ENCODE measurements around the gene OR10A5.
"Not testable (repeated sequence)": the region's sequence is repeated elsewhere in the genome, so short reads cannot be mapped to it uniquely, and the experiment has no call there.

OR10A5 gene, protein sequence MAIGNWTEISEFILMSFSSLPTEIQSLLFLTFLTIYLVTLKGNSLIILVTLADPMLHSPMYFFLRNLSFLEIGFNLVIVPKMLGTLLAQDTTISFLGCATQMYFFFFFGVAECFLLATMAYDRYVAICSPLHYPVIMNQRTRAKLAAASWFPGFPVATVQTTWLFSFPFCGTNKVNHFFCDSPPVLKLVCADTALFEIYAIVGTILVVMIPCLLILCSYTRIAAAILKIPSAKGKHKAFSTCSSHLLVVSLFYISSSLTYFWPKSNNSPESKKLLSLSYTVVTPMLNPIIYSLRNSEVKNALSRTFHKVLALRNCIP

DNA sequence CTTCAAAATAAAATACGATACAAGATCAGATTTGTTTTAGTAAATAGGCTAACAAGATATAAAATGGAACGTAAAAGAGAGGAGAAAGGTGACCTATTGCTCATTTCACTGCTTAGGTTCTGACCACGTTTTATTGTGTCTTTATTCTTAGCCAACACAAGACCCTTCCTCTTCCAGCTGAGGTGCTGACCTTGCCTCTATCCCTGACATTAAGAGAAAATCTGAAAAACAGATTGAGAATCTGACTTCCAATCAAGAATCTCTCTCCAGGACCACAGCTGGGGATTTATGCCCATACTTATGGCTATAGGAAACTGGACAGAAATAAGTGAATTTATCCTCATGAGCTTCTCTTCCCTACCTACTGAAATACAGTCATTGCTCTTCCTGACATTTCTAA, at the start of gene OR10A5:
Gene OR10A5 (plus strand): TSS at position 301 of the 400 bp plus-strand sequence. CDS start 0 bp downstream, at position 301.
- no peak for DNase-seq

DNA sequence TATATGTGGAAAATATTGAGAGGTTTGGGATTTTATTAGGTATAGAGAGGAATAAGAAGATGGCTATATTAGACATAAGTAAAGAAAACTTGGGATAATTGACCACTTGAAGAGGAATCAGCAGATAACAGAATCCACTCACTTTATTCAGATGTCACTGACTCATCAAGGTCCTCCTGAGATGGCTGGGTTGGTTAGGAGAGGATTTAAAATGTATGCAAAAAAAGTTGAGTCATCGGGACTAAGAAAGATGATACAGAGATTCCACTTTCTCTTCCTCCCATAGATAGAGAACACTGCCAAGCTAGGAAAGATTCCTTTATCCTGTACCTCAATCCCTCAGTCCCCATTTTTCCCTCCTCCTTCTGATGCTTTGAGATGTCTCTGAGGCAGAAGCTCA, 46.1 kb upstream of the OR10A5 start, which contains the start of gene OR6A2:
Gene OR6A2 (minus strand): TSS at position 288 of the 400 bp plus-strand sequence. CDS start 3,981 bp downstream, outside the sequence.
- DNase-seq, result peak; percentile 54

DNA sequence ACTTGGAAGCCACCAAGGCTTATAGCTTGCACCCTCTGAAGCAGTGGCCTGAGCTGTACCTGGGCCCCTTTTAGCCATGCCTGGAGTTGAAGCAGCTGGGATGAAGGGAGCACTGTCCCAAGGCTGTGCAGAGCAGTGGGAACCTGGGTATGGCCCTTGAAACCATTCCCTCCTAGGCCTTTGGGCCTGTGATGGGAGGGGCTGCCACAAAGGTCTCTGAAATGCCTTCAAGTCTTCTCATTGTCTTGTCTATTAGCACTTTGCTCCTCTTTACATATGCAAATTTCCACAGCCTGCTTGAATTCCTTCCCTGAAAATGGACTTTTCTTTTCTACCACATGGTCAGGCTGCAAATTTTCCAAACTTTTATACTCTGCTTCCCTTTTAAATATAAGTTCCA, 44.4 kb upstream of the OR10A5 start:
- DNase-seq, result not testable (repeated sequence)

DNA sequence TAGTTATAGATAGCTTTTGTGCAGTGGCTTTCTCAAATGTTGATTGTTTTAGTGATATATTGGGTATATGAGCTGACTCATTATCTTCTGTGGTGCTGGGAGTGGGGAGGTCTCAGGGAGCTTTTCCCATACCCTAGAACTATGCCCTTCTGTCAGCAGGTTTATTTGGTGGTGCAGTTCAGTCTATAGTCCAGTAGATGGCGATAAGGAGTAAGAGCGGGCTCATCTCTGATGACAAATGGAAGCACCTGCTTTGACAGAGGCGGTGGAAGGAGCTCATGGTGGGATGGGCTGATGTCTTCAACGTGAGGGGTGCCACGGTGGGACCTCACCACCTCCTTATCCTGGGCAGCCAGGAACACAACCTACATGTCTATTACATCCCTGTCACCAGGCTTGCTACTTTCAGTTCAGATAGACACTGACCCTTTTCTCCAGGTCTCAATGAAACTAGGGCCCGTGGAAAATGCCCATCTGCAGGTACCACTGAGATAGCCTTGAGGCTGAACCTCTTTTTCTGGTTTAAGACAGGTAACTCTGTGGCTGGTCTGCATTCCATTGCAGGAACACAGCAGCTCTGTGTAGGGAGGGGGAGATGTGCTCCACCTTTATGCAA, 33.0 kb upstream of the OR10A5 start:
- DNase-seq, result peak; percentile 50

DNA sequence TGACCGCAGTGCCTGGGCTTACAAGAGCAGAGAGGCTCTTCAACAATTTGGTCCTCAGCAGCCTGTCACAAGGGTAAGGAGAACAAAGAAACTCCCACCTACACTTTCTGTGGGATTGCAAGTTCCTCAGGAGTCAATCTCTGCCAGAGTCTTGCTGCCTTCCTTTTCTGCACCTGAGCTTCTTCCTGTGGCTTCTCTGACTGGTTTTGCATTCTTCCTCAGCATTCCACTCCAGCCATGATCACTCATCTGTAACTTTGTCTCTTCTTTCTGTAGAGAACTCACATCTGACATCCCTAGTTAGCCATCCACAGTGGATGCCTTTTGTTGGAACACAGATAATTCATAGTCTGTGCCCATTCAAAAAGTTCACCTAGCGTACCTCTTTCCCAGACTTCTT, 31.8 kb upstream of the OR10A5 start:
- DNase-seq, result no peak

DNA sequence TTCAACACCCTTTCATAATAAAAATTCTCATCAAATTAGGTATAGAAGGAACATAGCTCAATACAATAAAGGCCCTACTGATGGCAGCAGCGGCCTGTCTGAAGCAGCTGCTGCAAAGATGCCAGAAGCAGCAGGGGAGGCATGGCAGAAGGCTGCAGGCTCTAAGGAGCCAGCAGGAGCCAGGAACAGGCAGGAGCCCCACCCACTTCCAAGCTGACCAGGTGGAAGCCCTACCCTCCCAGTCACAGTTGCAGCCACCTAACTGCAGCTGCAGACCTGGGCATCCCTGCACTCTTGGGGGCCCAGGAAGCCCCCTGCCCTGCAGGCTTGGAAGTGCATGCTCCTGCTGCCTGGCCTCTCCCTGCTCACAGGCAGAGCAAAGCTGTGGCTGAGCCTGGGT, 27.8 kb upstream of the OR10A5 start:
- no peak for DNase-seq

DNA sequence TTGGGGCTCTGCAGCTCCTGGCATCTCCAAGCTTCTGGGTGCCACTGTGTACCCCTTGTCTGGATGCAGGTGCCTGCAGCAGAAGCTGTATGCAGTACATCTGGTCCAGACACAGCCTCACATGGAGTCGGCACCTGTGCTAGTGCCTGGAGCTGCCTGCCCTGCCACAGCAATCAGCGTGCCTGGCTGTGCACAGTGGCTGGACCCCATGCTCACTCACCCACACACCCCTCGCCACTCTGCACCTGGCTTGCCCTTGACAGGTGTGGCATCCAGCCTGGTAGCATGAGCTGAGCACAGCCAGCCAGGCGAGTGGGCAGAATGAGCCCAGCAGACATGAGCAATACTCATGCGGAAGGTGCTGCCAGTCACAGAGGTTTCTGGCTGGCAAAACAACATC, 26.5 kb upstream of the OR10A5 start:
- no peak for DNase-seq

DNA sequence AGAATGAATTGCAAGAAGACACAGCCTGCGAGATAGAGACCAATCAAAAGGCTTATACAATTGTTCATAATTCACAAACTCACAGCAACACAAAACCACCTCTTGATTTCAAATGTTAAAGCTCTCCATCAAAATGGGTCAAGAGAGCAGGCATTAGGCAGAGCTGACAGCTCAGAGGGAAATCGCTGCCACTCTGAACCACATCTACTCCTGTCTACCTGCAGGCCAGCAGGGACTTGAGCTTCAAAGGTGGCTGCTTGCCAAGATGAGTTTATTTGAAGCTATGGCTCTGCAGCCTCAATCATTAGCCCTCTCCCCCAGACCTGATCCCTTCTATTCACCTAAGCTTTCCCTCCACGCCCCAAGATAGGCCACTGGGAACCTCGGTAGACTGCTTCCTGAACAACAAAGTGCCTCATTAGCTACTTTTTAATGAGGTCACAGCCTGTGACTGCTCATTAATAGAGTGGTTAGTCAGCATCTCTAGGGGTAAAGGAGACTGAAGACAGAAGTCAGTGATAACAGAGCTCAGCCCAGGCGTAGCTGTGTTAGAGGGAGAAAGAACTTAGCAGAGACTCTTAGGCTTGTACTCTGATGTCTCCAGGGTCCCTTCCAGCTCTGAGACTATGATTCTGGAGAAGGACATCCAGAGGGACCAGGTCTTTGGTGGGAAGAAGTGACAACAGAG, 21.2 kb upstream of the OR10A5 start:
- DNase-seq, result no peak

DNA sequence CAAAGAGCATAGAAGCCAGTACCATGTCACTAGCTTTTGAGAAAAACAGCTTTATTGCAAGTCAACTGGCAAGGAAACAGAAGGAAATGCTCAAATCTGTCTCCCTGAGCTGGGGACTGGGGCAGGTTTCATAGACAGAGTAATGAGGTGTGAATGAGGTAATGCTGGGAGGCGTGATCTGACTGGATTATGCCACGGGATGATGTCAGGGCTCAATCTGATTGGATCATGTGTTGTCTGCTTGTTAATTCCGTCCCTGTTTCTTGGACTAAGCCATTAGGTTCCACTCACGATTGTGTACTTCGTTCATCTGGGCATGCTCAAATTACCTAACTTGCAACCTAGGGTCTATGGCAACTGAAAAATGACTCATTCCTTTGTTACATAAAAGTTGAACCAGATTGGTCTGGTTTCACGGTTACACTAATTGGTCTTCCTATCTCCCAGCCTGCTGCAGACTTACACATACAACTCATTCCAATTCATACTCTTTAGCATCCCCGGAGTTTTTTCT, 20.2 kb upstream of the OR10A5 start:
- DNase-seq, result no peak

DNA sequence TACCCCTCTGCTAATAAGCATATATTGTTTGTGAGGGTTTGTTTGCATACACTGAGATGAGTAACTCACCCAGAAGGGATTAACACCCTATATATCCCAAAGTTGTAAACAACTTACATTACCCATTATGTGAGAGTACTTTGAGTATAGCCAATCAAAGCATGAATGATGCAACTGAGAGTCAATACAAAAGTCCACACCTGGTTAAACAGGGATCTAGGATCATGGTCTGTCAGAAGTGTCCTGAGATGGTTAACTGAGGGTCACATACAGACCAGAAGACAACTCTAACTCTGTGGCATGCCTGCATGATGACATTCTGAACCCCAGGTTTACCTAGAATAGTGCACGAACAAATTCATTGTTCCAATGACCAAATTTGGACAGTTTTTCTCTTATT, 17.4 kb upstream of the OR10A5 start:
- DNase-seq, result no peak

DNA sequence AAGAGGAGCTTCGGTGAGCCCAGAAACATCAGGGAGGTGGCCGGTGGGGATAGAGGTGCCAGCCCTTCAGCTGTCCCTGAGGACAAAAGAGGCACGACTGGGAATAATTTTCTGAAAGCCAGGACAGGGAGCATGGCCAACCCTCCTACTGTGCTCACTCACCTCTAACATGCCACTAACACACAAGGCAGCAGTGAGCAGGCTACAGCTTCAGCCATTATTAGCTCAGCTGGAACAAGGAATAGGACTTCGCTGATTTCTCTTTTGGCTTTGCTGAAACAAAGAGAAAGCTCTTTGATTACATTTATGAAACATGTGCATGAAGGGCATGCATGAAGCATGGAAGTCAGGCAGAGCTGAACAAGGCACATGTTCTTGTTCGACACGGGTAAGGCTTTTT, 12.1 kb upstream of the OR10A5 start:
- no peak for DNase-seq

DNA sequence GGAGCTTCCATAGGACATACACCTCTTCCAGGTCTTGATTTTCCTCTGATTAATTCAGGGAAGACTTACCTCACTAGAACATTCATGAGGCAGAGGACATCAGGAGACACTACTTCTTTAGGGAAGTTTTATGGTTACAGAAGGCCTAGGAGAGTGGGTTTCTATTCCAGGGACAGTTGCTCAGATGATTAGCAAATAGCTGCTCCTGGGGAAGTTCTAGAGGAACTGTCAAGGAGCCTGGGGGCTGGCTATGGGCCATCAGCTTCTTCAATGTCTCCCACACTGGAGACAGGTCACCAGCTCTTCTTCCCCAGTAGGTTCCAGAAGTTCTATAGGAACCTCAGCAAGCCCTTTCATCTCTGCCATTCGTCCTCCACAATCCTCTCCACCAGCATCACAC, 11.5 kb upstream of the OR10A5 start:
- no peak for DNase-seq

DNA sequence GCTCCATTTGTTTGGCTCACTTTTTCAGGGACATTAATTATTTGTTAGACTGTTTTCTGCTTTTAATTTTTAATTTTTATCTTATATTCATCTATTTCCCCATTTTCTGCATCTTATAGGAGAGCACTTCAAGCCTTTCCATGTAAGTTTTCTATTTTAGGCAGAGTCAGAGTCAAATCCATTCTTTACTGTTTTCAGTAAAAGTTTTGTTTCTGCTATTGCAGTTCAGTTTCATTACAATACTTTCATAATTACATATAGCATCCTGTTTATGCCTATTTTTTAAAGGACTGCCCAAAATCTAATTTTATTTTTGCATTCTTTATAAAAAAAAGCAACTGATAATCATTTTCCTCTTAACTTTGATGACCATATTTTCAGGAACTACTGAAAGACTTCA, 3.8 kb upstream of the OR10A5 start:
- no peak for DNase-seq

DNA sequence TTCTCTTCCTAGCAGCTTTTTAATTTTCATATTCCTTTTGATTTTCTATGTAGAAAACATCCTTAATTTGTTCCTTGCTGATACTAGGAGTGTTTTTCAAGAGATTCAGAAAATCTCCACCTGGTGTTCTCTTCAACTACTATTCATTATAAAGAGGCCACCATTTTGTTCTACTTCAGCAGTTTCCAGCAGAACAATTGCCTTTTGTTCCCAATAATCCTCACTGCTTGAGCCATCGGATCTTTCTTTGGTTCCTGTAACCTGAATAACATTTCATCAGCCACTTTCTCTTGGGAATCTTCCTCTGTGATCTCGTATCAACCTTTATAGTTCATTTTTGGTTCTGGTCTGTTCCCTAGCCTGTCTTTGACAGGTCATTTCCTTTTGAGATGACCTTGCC, 1.8 kb upstream of the OR10A5 start:
- DNase-seq, result no peak

DNA sequence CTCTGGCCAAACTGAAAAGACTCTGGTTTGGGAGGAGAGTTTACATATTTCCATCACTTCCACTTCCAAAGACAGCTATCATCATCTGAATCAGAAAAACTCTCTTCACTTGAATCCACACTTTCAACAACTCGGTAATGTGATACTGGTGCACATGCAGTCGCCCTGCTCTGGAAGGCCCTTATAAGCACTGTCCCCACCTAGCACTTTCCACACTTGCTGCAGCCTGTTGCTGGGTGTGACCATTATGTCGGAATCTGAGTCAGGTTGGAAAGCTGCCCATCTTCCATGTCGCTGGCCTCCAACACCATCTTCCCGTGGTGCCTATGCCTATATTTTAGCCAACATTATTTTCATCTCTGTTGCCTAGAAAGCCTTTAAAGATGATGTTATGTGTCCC, 1.1 kb upstream of the OR10A5 start:
- no peak for DNase-seq

DNA sequence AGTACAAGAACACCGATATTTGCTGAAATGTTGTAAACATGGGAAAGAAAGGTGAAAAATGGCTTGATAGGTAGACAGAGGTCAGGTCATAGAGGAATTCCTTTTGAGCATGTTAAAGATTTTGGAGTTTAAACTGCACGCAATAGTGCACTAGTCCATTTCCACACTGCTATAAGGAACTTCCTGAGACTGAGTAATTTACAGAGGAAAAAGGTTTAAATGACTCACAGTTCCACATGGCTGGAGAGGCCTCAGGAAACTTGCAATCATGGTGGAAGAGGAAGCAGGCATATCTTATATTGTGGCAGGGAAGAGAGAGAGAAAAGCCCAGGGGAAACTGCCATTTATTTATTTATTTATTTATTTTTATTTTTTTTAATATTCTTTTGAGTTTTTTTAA, 5.0 kb downstream of the OR10A5 start:
- DNase-seq, result no peak

DNA sequence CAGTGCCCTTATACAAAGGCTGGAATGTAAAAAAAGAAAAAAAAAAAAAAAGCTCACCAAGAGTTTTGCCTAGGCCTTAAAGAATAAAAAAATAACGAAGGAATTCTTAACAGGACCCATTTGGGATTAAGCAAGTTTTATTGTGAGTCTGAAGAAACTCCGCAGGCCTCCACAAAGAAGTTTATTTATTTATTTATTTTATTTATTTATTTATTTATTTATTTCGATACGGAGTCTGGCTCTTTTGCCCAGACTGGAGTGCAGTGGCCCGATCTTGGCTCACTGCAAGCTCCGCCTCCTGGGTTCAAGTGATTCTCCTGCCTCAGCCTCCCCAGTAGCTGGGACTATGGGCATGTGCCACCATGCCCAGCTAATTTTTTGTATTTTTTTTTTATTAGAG, 9.3 kb downstream of the OR10A5 start:
- DNase-seq, result not testable (repeated sequence)

DNA sequence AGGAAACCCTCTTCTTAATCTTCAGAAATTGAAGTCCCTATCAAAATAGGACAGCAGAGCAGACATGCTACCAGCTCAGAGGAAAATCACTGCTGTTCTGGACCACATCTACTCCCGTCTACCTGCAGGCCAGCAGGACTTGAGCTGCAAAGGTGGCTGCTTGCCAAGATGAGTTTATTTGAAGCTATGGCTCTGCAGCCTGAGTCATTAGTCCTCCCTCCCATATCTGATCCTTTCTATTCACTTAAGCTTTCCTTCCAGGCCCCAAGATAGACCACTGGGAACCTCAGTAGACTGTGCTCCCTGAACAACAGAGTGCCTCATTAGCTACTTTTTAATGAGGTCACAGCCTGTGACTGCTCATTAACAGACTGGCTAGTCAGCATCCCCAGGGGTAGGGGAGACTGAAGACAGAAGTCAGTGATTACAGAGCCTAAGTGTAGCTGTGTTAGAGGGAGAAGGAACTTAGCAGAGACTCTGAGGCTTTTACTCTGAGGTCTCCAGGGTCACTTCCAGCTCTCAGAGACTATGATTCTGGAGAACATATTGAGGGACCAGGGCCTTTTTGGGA, 10.6 kb downstream of the OR10A5 start:
- peak; percentile 73 for DNase-seq

DNA sequence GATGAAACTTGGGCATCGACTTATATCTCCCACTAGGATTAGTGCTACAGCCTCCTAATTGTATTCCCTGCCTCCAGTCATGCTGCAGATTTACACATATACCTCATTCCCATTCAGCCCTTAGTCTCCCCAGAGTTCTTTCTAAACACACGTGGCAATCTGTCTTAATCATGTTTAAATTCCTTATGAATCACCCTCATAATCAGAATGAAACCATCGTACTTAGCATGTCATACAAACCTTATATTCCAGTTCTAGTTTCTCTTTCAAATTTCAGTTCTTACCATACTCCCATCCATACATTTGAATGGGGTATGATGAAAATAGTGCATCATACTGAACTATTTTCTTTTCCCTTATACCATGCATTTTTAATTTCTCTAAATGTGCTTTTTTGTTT, 11.4 kb downstream of the OR10A5 start:
- DNase-seq, result peak; percentile 62

DNA sequence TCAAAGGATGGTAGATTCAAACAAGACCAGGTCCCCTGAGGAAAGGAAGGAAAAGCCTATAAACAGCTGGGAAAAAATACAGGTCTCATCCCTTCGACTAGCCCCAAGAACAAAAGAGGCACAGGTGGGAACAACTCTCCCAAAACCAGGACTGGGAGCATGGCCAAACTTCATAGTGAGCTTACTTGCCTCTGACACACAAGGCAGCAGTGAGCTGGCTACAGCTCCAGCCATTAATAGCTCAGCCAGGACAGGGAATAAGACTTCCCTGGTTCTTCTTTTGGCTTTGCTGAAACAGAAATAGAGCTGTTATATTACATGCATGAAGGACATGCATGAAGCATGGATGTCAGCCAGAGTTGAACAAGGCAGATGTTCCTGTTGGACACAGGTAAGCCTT, 17.5 kb downstream of the OR10A5 start, which contains the start of gene OR10A2:
Gene OR10A2 (plus strand): TSS at position 97 of the 400 bp plus-strand sequence. CDS start 6,698 bp downstream, outside the sequence.
- no peak for DNase-seq

DNA sequence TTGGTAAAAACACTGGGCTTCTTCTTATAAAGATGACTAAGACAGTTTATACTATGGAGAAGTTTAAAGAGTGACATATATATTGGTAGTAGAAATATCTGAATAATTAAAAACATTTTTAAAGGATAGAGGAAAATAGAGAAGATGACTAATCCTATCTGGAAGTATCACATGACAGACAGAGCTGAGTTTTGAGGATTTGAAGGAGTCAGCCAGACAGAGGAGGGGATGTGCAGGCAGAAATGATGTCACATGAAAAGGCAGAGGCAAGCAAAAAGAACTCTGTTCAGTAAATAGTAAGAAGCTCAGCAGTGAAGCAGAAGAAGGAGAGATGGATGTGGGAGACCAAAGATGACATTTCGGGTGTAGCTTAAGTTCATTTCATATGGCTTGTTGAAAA, 19.0 kb downstream of the OR10A5 start:
- peak; percentile 33 for DNase-seq

DNA sequence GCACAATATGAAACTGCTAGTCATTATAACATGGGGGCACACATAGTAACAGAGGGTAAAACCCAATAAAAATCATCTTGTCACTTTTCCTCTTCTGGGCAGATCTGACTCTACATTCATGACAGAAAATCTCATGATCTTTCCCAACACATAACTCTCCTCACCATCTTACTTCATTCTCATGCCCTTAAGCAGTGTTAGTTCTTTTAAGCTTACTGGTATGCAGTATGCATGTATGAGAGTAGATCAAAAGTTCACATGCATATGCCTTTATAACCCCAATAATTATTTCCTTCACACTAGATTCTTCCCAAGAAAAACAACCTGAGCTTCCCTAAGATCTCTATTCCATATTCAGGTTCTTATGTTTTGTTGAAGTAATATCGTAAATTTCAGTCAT, 25.8 kb downstream of the OR10A5 start:
- DNase-seq, result no peak

DNA sequence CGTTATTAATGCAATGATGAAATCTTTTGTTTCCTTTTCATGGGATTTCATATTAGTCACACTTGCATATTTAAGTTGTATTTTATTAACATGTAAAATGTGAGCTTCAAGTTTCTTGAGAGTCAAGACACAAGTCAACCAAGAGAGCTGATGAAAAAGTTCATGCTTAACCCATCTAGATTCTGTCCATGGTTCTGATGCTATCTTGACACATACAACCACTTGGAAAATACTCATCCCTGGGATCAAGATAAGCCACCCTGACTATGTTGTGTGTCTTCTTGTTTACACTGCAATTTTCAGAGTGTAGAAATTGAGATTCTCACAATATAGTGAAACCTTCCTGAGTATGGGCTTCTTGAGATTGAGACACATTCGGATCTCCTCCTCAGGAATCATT, 30.3 kb downstream of the OR10A5 start:
- no peak for DNase-seq
